A549 (cell line): ENCODE results near the gene MYO7A.

Experiments used
- CHD2 ChIP-seq: fragments of 150-350 bp; IDR thresholded peaks from 2 replicates; pipeline ENCODE4 v1.6.1; 2014; ENCODE audit warnings: low read length; ENCODE audit not compliant: partially characterized antibody
- CTCF ChIP-seq: fragments of >200 bp; sonication (Bioruptor Twin); formaldehyde crosslinking; IDR thresholded peaks from 3 replicates; pipeline ENCODE4 v1.5.1; 2016
- EHMT2 ChIP-seq: fragments of 200-600 bp; sonication (generic); IDR thresholded peaks from 2 replicates; pipeline ENCODE4 v1.6.1; 2016; ENCODE audit warnings: antibody characterized with exemption, low read depth, mild to moderate bottlenecking, moderate library complexity
- KDM1A ChIP-seq: fragments of 200-600 bp; sonication (generic); IDR thresholded peaks from 2 replicates; pipeline ENCODE4 v1.6.1; 2016; ENCODE audit warnings: low read depth, mild to moderate bottlenecking
- MAX ChIP-seq: IDR thresholded peaks from 2 replicates; pipeline ENCODE4 v1.6.1; 2012
- POLR2A ChIP-seq: IDR thresholded peaks from 2 replicates; pipeline ENCODE4 v1.6.1; 2012; ENCODE audit warnings: mild to moderate bottlenecking, low read length
- RCOR1 ChIP-seq: fragments of 150-350 bp; IDR thresholded peaks from 2 replicates; pipeline ENCODE4 v1.6.1; 2014; ENCODE audit warnings: antibody characterized with exemption, low read length, low read depth
- ZFP36 ChIP-seq: fragments of 450-650 bp; IDR thresholded peaks from 2 replicates; pipeline ENCODE4 v1.6.1; 2014; ENCODE audit warnings: borderline replicate concordance; ENCODE audit not compliant: partially characterized antibody

GRCh38 chr11:77094841-77095365 lies 33.1 kb upstream of the MYO7A start:
- TF ChIP-seq CTCF (no peak), RCOR1 (no peak), MAX (no peak), POLR2A (no peak), ZFP36 (no peak), CHD2 (no peak), KDM1A (no peak), EHMT2 (no peak)
